Bronchial epithelial cell (primary cell): ENCODE results near the gene CACNA1S. TPM values are rescaled to one million over a fixed set of nuclear protein-coding genes. Genes with fewer than 3 reads are reported as not detected.

Source experiments
- DNase-seq: peaks from one replicate; pipeline ENCODE4 v3.0.0-alpha.2; 2010; ENCODE audit warnings: low read depth
- FAIRE-seq: peaks from 2 replicates; lab custom pipeline; 2011; peaks lifted over from hg19 to GRCh38; lab: Jason Lieb, UNC
- H3K27me3 ChIP-seq: 2 replicates; pipeline ENCODE4 v1.5.1; 2011; ENCODE audit warnings: low read length; ENCODE audit not compliant: control insufficient read depth, insufficient read depth
- H3K36me3 ChIP-seq: 2 replicates; pipeline ENCODE4 v1.5.1; 2011; ENCODE audit warnings: low read length; ENCODE audit not compliant: control insufficient read depth, insufficient read depth
- H3K4me3 ChIP-seq: 2 replicates; pipeline ENCODE4 v1.5.1; 2011; ENCODE audit warnings: mild to moderate bottlenecking, low read depth, low read length, control low read depth
- total RNA-seq: library from RNA; depleted of rRNA; stranded (reverse); fragments of >200 nt; gene quantifications from 2 replicates; pipeline ENCODE4 v1.2.1, GENCODE V29; 2014
- TF ChIP-seq, protein P1 (sequence below): IDR thresholded peaks from 2 replicates; pipeline ENCODE4 v1.5.1; 2011; ENCODE audit warnings: mild to moderate bottlenecking, moderate library complexity, low read length, control low read depth, inconsistent platforms; ENCODE audit not compliant: insufficient read depth, severe bottlenecking

The CACNA1S gene
- total RNA-seq, 1 donor from 2014 or later: not detected

DNA sequence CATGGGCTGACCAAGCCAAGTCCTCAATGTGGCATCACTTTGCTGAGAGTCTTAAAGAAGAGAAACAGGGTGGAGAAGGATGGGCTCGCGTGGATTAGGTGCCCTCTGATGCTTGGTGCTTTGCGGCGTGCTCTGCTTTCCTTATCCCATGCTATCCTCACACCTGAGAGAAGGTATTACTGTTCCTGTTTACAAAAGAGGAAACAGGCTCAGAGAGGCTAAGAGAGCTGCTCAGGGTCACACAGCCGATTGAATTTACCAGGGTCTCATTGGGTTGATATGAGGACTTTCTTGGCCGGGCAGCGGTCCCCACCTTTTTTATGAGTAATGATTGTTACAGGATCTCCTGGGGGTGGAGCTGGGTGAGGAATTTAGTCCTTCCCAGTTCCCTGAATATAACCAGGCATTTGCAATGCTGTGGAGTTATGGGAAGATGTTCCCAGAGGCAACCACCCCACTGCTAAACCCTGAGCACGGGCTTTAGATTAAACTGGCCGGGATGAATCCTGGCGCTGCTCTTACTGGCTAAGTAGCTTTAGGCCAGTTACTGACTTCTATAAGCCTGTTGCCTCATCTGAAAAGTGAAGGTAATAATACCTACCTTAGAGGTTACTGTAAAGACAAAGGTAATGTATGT lies 10.2 kb upstream of the CACNA1S start:
- Histone ChIP-seq H3K27me3 (peaks cover 6% of the 10 kb centered on the region), H3K36me3 (no peaks in the 10 kb centered on the region), H3K4me3 (no peak overlapping the region)
- TF ChIP-seq, protein P1, sequence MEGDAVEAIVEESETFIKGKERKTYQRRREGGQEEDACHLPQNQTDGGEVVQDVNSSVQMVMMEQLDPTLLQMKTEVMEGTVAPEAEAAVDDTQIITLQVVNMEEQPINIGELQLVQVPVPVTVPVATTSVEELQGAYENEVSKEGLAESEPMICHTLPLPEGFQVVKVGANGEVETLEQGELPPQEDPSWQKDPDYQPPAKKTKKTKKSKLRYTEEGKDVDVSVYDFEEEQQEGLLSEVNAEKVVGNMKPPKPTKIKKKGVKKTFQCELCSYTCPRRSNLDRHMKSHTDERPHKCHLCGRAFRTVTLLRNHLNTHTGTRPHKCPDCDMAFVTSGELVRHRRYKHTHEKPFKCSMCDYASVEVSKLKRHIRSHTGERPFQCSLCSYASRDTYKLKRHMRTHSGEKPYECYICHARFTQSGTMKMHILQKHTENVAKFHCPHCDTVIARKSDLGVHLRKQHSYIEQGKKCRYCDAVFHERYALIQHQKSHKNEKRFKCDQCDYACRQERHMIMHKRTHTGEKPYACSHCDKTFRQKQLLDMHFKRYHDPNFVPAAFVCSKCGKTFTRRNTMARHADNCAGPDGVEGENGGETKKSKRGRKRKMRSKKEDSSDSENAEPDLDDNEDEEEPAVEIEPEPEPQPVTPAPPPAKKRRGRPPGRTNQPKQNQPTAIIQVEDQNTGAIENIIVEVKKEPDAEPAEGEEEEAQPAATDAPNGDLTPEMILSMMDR: no peak
- FAIRE-seq (no peak), DNase-seq (peak; percentile 15)

DNA sequence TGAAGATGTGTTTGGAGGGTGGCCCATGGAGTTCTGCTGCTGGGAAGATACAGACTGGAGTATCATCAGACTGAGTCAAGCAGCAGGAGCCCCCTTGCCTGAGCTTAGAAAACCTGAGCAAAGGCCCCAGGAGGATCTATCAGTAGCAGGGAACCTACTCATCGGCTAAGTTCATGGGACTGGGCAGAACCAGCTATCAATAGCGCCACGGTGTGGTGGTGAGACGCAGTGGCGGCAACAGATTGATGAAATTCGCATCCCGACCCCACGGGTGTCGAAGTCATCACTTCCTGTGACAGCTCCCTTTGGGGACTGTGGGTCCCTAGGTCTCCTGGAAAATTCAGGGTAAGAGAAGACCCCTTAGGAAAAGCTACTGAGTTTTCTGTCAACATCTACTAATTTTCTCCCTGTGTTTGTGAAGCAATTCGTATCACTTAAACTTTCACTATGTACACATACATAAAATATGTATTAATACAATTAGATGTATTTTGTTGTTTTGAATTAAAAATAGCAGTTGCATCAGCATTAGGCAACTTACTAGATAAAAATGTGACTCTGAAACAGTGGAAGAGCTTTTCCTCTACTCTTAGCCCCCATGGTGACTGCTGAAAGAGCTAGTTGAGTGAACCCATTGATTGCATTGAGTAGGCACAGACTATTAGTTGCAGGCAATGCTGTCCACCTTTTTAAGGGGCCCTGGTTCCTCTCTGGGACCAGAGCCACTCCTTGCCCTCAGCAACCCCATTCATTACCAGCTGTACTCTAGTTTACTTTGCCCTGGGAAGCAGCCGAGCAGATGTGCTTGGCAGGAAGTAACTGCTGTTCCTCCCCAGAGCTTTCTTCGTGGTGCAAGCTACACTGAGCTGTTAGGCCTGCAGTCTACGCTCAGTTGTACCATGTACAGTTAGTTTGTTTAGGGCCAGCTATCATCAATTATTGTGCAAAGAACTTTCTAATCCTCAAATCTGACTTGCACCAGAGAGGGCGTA lies 7.3 kb upstream of the CACNA1S start:
- Histone ChIP-seq H3K36me3 (no peaks in the 10 kb centered on the region), H3K4me3 (no peak overlapping the region), H3K27me3 (peaks cover 2% of the 10 kb centered on the region)
- FAIRE-seq (no peak), DNase-seq (peak; percentile 51)
- TF ChIP-seq, protein P1: peak; percentile 85

DNA sequence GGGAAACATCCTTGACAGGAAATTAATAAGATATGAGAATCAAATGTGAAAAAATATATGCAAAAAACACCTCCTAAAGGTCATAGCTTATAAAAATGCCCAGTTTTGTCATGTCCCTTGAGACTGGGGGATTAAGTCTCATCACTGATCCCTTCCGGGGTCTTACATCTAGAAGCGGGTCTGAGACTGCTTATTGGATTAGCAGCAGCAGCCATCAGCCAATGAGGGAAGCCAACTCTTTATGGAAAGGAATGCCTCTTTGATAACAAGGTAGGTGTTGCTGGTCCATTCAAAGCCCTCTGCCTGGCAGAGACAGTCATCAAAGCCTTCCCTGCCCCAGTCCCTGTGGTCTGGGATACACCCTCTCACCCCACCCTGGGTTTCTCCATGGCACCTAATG lies 3.9 kb upstream of the CACNA1S start:
- TF ChIP-seq, protein P1: no peak
- DNase-seq: no peak
- H3K36me3 ChIP-seq: no peaks in the 10 kb centered on the region
- FAIRE-seq: no peak
- H3K4me3 ChIP-seq: no peak overlapping the region
- peaks cover 2% of the 10 kb centered on the region for H3K27me3 ChIP-seq

GRCh38 chr1:201115390-201115937 lies 3.2 kb upstream of the CACNA1S start:
- no peak for FAIRE-seq
- TF ChIP-seq, protein P1: no peak

DNA sequence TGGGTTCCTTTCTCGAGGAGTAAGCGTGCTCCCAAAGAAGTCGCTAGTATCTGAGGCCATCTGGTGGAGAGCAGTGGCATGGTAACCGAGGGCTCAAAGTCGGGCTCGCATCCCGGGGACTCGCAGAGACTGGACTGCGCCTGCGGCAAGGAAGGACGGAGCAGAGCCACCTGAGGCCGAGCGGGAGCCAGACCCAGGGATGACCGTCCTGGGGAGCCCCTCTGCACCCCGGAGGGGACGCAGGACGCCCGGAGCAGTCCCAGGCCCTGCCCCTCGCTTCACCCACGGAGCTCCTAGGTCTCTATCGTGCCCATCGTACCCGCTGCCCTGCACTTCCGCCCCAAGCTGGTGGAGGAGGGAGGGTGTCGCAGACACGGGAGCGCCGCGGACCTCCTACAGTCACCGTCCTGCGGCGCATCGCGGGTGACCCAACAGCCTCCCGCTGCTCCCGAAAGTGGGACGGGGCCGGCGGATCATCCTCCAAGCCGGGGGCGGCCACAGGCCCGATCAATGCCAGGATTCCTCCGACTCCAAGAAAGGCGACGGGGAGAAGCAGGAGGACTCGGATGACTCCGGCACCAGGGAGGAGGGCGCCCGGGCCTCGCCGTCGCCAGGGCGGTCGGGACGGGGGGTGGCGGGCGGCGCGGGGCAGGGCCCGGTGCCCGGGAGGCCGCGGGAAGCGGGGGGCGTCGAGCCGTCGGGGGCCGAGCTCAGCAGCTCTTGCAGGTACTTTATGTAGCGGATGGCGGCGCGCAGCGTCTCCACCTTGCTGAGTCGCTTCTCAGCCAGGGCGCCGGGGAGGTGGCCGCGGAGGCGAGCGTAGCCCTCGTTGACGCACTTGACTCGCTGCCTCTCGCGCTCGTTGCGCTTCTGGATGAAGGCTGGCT lies 2.3 kb upstream of the CACNA1S start:
- FAIRE-seq (peak; percentile 97), DNase-seq (peak; percentile 85)
- TF ChIP-seq, protein P1: peak; percentile 91
- Histone ChIP-seq H3K27me3 (peaks cover 2% of the 10 kb centered on the region), H3K36me3 (no peaks in the 10 kb centered on the region), H3K4me3 (peak overlapping the region; percentile 61)

More at GRCh38 chr1:201115390-201115937, 3.2 kb upstream of the CACNA1S start:
- DNase-seq: no peak
- Histone ChIP-seq H3K27me3 (peaks cover 2% of the 10 kb centered on the region), H3K36me3 (no peaks in the 10 kb centered on the region), H3K4me3 (no peak overlapping the region)
